Measurements from ENCODE around the gene SRI. TPM values are rescaled to one million over a fixed set of nuclear protein-coding genes. Genes with fewer than 3 reads are reported as not detected.
A peak's percentile ranks its signal among the peaks of the same experiment; 100 is the strongest.

The SRI gene
- total RNA-seq, 1 donor from 2014 or later = 109 TPM

GRCh38 chr7:88218836-88219605, 817 bp downstream of the SRI start:
- Histone ChIP-seq H3K36me3 (ENCODE audit: control insufficient read depth, insufficient read depth, low read length) (peaks cover 1% of the 10 kb centered on the region), H3K27me3 (ENCODE audit: control insufficient read depth, insufficient read depth, low read length) (no peaks in the 10 kb centered on the region), H3K4me3 (ENCODE audit: low read depth, low read length) (peak overlapping the region; percentile 83)
- no peak for TF ChIP-seq CTCF (IDR thresholded peaks at IDR 0.05; ENCODE audit: insufficient read depth, low read length, poor library complexity, severe bottlenecking)
- no peak for DNase-seq (ENCODE audit: low read depth)

DNA sequence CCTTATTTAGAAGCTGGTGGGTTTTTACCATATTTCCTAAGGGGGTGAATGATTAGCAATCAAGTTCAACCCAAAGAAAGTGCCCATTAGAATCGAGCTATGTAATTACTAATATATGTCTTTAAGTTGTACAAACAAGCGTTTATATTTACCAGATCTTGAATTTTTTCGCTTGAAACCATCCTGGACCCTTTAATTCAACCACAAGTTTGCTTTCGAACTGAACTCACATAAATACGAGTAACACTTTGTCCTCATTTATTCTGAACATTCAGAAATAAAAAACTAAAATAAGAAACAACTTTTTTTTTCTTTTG, 1.5 kb downstream of the SRI start:
- DNase-seq (ENCODE audit: low read depth) = no peak
- Histone ChIP-seq H3K36me3 (ENCODE audit: control insufficient read depth, insufficient read depth, low read length) (peaks cover 1% of the 10 kb centered on the region), H3K4me3 (ENCODE audit: low read depth, low read length) (peak overlapping the region; percentile 83), H3K27me3 (ENCODE audit: control insufficient read depth, insufficient read depth, low read length) (no peaks in the 10 kb centered on the region)
- TF ChIP-seq CTCF (IDR thresholded peaks at IDR 0.05; ENCODE audit: insufficient read depth, low read length, poor library complexity, severe bottlenecking) = no peak

DNA sequence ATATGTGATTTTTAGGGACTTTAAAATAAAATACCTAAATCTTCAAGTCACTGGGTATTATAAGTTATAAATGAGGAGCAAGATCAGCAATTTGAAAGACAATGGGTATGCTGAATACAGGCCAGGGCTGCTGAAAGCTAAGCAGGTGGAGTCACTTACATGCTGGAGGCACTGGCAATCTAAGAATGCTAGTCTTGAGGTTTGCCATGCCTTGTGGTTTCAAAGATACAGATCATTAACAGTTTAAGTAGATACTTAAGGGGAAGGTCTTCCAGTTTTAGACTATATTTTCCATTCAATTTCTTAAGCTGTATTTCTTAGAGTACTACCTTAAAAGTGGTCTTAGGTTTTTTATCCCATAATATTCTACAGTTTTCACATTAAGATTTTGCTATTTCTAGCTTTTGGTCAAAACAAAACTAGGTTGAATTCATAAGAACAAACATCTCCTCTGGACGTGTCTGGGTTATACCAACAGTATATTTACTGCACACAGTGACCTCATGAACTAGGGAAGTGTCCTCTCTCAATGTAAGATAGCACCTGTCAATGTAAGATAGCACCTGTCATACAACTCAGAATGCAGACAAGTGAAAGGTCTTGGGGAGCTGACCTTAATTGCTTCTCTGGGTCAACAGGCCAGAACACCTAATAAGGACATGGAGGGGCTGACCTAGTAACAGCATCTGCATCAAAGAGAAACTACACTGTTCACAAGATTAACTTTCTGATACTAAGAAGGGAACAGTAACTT, 2.0 kb downstream of the SRI start:
- no peak for TF ChIP-seq CTCF (IDR thresholded peaks at IDR 0.05; ENCODE audit: insufficient read depth, low read length, poor library complexity, severe bottlenecking)
- Histone ChIP-seq H3K4me3 (ENCODE audit: low read depth, low read length) (peak overlapping the region; percentile 83), H3K36me3 (ENCODE audit: control insufficient read depth, insufficient read depth, low read length) (peaks cover 1% of the 10 kb centered on the region), H3K27me3 (ENCODE audit: control insufficient read depth, insufficient read depth, low read length) (no peaks in the 10 kb centered on the region)
- no peak for DNase-seq (ENCODE audit: low read depth)

DNA sequence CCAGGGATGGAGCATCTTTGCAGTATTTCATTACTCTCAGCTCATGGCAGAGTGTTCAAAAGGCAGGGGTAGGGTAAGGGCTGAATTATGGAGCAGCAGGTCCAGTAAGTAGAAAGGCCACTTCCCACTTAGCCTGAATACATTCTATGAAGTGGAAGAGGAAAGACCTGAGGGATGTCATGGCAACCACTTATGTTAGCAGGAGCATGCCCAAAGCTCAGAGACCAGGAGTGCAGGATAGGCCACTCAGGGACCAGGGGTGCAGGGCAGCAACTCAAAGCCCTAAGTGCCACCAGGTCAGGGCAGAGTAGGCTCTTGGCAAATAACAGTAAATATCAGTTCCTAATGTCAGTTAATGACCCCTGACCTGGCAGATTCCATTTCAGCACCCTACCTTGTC, 3.6 kb downstream of the SRI start:
- no peak for TF ChIP-seq CTCF (IDR thresholded peaks at IDR 0.05; ENCODE audit: insufficient read depth, low read length, poor library complexity, severe bottlenecking)
- DNase-seq (ENCODE audit: low read depth) = no peak
- H3K36me3 ChIP-seq (ENCODE audit: control insufficient read depth, insufficient read depth, low read length) = peaks cover 1% of the 10 kb centered on the region
- no peaks in the 10 kb centered on the region for H3K27me3 ChIP-seq (ENCODE audit: control insufficient read depth, insufficient read depth, low read length)
- H3K4me3 ChIP-seq (ENCODE audit: low read depth, low read length) = no peak overlapping the region

- peaks cover 1% of the 10 kb centered on the region for H3K36me3 ChIP-seq (ENCODE audit: control insufficient read depth, insufficient read depth, low read length)
- no peaks in the 10 kb centered on the region for H3K27me3 ChIP-seq (ENCODE audit: control insufficient read depth, insufficient read depth, low read length)
- no peak for DNase-seq (ENCODE audit: low read depth)
- no peak for TF ChIP-seq CTCF (IDR thresholded peaks at IDR 0.05; ENCODE audit: insufficient read depth, low read length, poor library complexity, severe bottlenecking)
- H3K4me3 ChIP-seq (ENCODE audit: low read depth, low read length) = no peak overlapping the region
These were observed 4.5 kb downstream of the SRI start for GRCh38 chr7:88215295-88215694.
